Omental fat pad (tissue), 4 donors: ENCODE data around the gene AKAP7. TPM values are rescaled to one million over a fixed set of nuclear protein-coding genes. Genes with fewer than 3 reads are reported as not detected.
"Not testable (repeated sequence)": the region's sequence is repeated elsewhere in the genome, so short reads cannot be mapped to it uniquely, and the experiment has no call there.

Experiments
- ATAC-seq: fragments of 150-250 bp; one replicate; pipeline ENCODE4 v1.9.1; 2016; ENCODE audit warnings: mild to moderate bottlenecking, moderate library complexity; ENCODE audit not compliant: low FRiP score
- DNase-seq: peaks from one replicate; pipeline ENCODE4 v3.0.0-alpha.2; 2019; ENCODE audit warnings: low spot score
- CTCF ChIP-seq, 3 donors: fragments of 450-650 bp; IDR thresholded peaks; one replicate each; pipeline ENCODE4 v1.5.1; 2016 to 2017; ENCODE audit warnings: antibody characterized with exemption in 3 of 3, mild to moderate bottlenecking in 3 of 3, moderate library complexity in 2 of 3
- total RNA-seq, 4 donors: library from RNA; depleted of rRNA; stranded (reverse); fragments of >200 nt; gene quantifications; one replicate each; pipeline ENCODE4 v1.1.0, GENCODE V29; 2016

The AKAP7 gene
- 10 to 100 TPM in 2 of 4 donors, 1 to 10 TPM in 2; 8.1 to 16.6 (median 10.7) TPM for total RNA-seq

GRCh38 chr6:131135244-131136020, at the start of gene AKAP7:
Gene AKAP7 (plus strand): TSS chr6:131135467. CDS start chr6:131135764, 297 bp downstream.
- ATAC-seq (peak; percentile 90), DNase-seq (no peak)
- TF ChIP-seq CTCF (IDR thresholded peaks at IDR 0.05): no peak

- not testable (repeated sequence) for DNase-seq, ATAC-seq
Observed at GRCh38 chr6:131090339-131090738, 44.9 kb upstream of the AKAP7 start.

- ATAC-seq, DNase-seq: not testable (repeated sequence)
Observed at GRCh38 chr6:131091944-131092343, 43.3 kb upstream of the AKAP7 start.

GRCh38 chr6:131093334-131093733, 41.9 kb upstream of the AKAP7 start:
- ATAC-seq (no peak), DNase-seq (no peak)
- TF ChIP-seq CTCF (IDR thresholded peaks at IDR 0.05): no peak

- TF ChIP-seq CTCF (IDR thresholded peaks at IDR 0.05): no peak
- ATAC-seq: no peak
- no peak for DNase-seq
Observed at GRCh38 chr6:131096786-131097185, 38.5 kb upstream of the AKAP7 start.

- TF ChIP-seq CTCF (IDR thresholded peaks at IDR 0.05): no peak
- ATAC-seq: no peak
- DNase-seq: no peak
Observed at GRCh38 chr6:131101911-131102680, 33.2 kb upstream of the AKAP7 start.

GRCh38 chr6:131103296-131103695, 32.0 kb upstream of the AKAP7 start:
- TF ChIP-seq CTCF (IDR thresholded peaks at IDR 0.05): no peak

GRCh38 chr6:131103901-131104300, 31.4 kb upstream of the AKAP7 start:
- DNase-seq: no peak
- TF ChIP-seq CTCF (IDR thresholded peaks at IDR 0.05): no peak
- no peak for ATAC-seq

More at GRCh38 chr6:131103296-131103695, 32.0 kb upstream of the AKAP7 start:
- DNase-seq (no peak), ATAC-seq (no peak)
